Measurements from ENCODE around the gene NKAIN4. TPM values are rescaled to one million over a fixed set of nuclear protein-coding genes. Genes with fewer than 3 reads are reported as not detected.

NKAIN4 gene
- 5.2 to 8.2 TPM (median 6.0 TPM) in 5 replicates for total RNA-seq (2022; extraction: Qiagen RNA extraction; ENCODE audit: low read depth)

GRCh38 chr20:63254232-63254605 lies at the start of gene NKAIN4:
Gene NKAIN4 (minus strand): TSS chr20:63254463. CDS start chr20:63254450, 13 bp downstream.

DNA sequence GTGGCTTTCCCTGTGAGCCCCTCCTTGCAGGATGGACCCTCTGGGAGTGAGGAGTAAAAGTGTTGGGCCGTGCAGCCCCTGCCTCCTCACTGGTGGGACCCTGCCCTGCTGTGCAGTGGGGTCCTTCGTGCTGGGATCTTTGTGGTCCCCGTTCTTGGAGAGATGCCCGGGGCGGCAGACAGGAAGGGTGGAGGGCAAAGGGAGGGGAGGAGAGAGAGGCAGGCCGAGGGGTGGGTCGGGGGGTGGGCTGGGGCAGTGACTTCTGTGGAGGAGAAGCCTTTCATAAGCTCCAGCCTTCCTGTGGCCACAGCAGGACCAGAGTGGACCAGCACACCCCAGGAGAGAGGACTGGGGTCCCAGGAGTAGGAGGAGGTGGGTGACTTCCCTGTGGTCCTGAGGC lies 38.6 kb upstream of the NKAIN4 start, which contains the start of gene COL20A1:
COL20A1 (plus strand) TSS at position 283 of the 400 bp plus-strand sequence. CDS start 1,922 bp downstream, outside the sequence.

GRCh38 chr20:63272105-63273058 lies 18.1 kb upstream of the NKAIN4 start, which contains the start of gene ARFGAP1:
Gene ARFGAP1 (plus strand): TSS chr20:63272813. CDS start chr20:63275581, 2,768 bp downstream.

DNA sequence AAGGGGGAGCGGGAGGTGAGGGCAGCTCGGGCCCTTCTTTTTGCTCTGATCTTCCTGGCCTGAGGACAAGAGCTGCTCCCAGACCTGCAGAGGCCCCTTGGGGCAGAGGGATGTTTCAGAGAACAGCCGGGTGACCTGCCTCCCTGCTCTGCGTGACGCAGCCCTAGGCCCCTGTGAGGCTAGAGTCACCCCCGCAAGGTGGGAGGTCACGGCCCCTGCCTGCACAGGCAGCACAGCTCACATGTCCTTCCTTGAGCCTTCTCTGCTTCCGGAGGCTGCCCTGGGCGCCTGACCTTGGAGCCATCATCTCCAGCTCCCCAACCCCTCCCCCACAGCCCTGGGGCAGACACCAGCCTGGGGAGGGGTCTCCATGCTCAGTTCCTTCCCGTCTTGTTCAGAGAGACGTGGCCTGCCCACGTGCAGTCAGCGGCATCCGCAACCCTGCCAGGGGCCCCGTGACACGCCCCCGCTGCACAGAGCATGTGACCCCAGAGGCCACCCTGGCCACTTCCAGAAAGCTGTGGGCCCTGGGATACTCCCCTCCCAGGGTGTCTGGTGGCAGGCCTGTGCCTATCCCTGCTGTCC lies 18.8 kb downstream of the NKAIN4 start, which contains the start of gene BIRC7:
BIRC7 (plus strand) TSS at position 507 of the 585 bp plus-strand sequence. CDS start 192 bp downstream, outside the sequence.

GRCh38 chr20:63216041-63216848 lies 38.0 kb downstream of the NKAIN4 start, which contains the start of gene YTHDF1:
Gene YTHDF1 (minus strand): TSS chr20:63216131. CDS start chr20:63215892, 239 bp downstream.

Other genes with a start within 250 kb of the NKAIN4 start
- gene BHLHE23, start 247.5 kb downstream of the NKAIN4 start, total RNA-seq (2022; extraction: Qiagen RNA extraction; ENCODE audit: low read depth), result not detected in 5 replicates
- gene YTHDF1, start 38.3 kb downstream of the NKAIN4 start, total RNA-seq (2022; extraction: Qiagen RNA extraction; ENCODE audit: low read depth), result 42.2 to 51.0 TPM (median 50.3 TPM) in 5 replicates
- 1.4 to 3.3 TPM (median 2.3 TPM) in 5 replicates for gene BIRC7, start 18.6 kb downstream of the NKAIN4 start, total RNA-seq (2022; extraction: Qiagen RNA extraction; ENCODE audit: low read depth)
- 48.8 to 68.2 TPM (median 67.3 TPM) in 5 replicates for gene ARFGAP1, start 18.4 kb upstream of the NKAIN4 start, total RNA-seq (2022; extraction: Qiagen RNA extraction; ENCODE audit: low read depth)
- gene COL20A1, start 38.7 kb upstream of the NKAIN4 start, total RNA-seq (2022; extraction: Qiagen RNA extraction; ENCODE audit: low read depth), result 0.41 to 0.91 TPM (median 0.65 TPM) in 5 replicates
- 0.27 to 0.45 TPM (median 0.38 TPM) in 5 replicates for gene CHRNA4, start 106.9 kb upstream of the NKAIN4 start, total RNA-seq (2022; extraction: Qiagen RNA extraction; ENCODE audit: low read depth)
- 0.58 to 0.93 TPM (median 0.67 TPM) in 5 replicates for gene KCNQ2, start 218.2 kb upstream of the NKAIN4 start, total RNA-seq (2022; extraction: Qiagen RNA extraction; ENCODE audit: low read depth)
- 140 to 176 TPM (median 147 TPM) in 5 replicates for gene EEF1A2, start 244.6 kb upstream of the NKAIN4 start, total RNA-seq (2022; extraction: Qiagen RNA extraction; ENCODE audit: low read depth)

Measured in A549 treated with GW870086 at 1 μM for 4 hours (cell line).